NCI-H82 (cell line): ENCODE results near the gene COL1A1.

ENCODE experiments used
- DNase-seq: peaks from one replicate; lab custom pipeline; 2025; lab: John Stamatoyannopoulos, UW

Gene COL1A1

GRCh38 chr17:50213026-50214022 lies 11.9 kb upstream of the COL1A1 start:
- DNase-seq = peak; percentile 76

- no peak for DNase-seq
Observed at GRCh38 chr17:50212121-50212843, 10.9 kb upstream of the COL1A1 start.

GRCh38 chr17:50211249-50212120 lies 10.1 kb upstream of the COL1A1 start:
- DNase-seq = no peak

- no peak for DNase-seq
Observed at GRCh38 chr17:50210240-50211225, 9.1 kb upstream of the COL1A1 start.

- peak; percentile 82 for DNase-seq
Observed at GRCh38 chr17:50209472-50210239, 8.2 kb upstream of the COL1A1 start.

GRCh38 chr17:50209133-50209471 lies 7.7 kb upstream of the COL1A1 start:
- DNase-seq = no peak

GRCh38 chr17:50208611-50209061 lies 7.2 kb upstream of the COL1A1 start:
- no peak for DNase-seq

GRCh38 chr17:50207792-50208567 lies 6.5 kb upstream of the COL1A1 start:
- no peak for DNase-seq

GRCh38 chr17:50207315-50207714 lies 5.9 kb upstream of the COL1A1 start:
- no peak for DNase-seq

GRCh38 chr17:50206604-50207293 lies 5.3 kb upstream of the COL1A1 start:
- peak; percentile 78 for DNase-seq

GRCh38 chr17:50205963-50206505 lies 4.6 kb upstream of the COL1A1 start:
- DNase-seq = no peak

GRCh38 chr17:50205111-50205962 lies 3.9 kb upstream of the COL1A1 start:
- DNase-seq = no peak

- DNase-seq = no peak
Observed at GRCh38 chr17:50204431-50204830, 3.0 kb upstream of the COL1A1 start.

- no peak for DNase-seq
Observed at GRCh38 chr17:50203604-50204345, 2.3 kb upstream of the COL1A1 start.

GRCh38 chr17:50203086-50203485 lies 1.7 kb upstream of the COL1A1 start:
- DNase-seq = no peak

- peak; percentile 91 for DNase-seq
Observed at GRCh38 chr17:50200457-50201275, 765 bp downstream of the COL1A1 start.
